ENCODE data around the gene TMTC1. TPM values are rescaled to one million over a fixed set of nuclear protein-coding genes. Genes with fewer than 3 reads are reported as not detected.

The TMTC1 gene
- total and polyA plus RNA-seq, 9 of the 15 experiments (the other 6 are each of a cell fraction or from before 2014, with no cell fraction given) = under 0.01 to 0.18 (median 0.06) TPM; not detected in 2

GRCh38 chr12:29781188-29781587, 2.6 kb downstream of the TMTC1 start:
- no peak overlapping the region for H3K9ac ChIP-seq (ENCODE audit: insufficient read depth in 1 of 2, low read depth in 2 of 2, low read length in 2 of 2)
- no peaks in the 10 kb centered on the region for H3K79me2 ChIP-seq (ENCODE audit: control insufficient read depth, insufficient read depth, low read length)
- CTCF ChIA-PET (ENCODE audit: low intra/inter-chr PET ratio) = no interaction called here

More at GRCh38 chr12:29781188-29781587, 2.6 kb downstream of the TMTC1 start:
- no TSS peak for BruUV-seq (replicated peaks)
- Histone ChIP-seq H2AFZ (ENCODE audit: low read depth, low read length) (no peak overlapping the region), H4K20me1 (replicated peaks; ENCODE audit: control insufficient read depth, insufficient read depth, low read length) (no peaks in the 10 kb centered on the region), H3K36me3 (ENCODE audit: control insufficient read depth, insufficient read depth, low read length) (no peaks in the 10 kb centered on the region), H3K4me1 (replicated peaks in 1 of 2; ENCODE audit: control insufficient read depth in 2 of 2, insufficient read depth in 2 of 2, low read length in 2 of 2) (no peaks in the 10 kb centered on the region), H3K27me3 (ENCODE audit: control insufficient read depth in 2 of 2, insufficient read depth in 2 of 2, low read length in 2 of 2) (no peaks in the 10 kb centered on the region), H3K27ac (ENCODE audit: extremely low read depth, low read depth, low read length) (no peak overlapping the region), H3K9me1 (ENCODE audit: control insufficient read depth, insufficient read depth, low read length) (no peaks in the 10 kb centered on the region), H3K4me3 (no peak overlapping the region), H3K9me3 (replicated peaks; ENCODE audit: control insufficient read depth, insufficient read depth, low read depth, low read length) (no peaks in the 10 kb centered on the region), H3K4me2 (ENCODE audit: insufficient read depth, low read length) (no peak overlapping the region)
- intact Hi-C loops (cut with micrococcal nuclease) = no loop called here
- TF ChIP-seq ZBTB26 (CRISPR knock-in tag; IDR thresholded peaks at IDR 0.05) (no peak), ZNF449 (CRISPR knock-in tag; IDR thresholded peaks at IDR 0.05) (no peak), NR1H2 (CRISPR knock-in tag; IDR thresholded peaks at IDR 0.05) (no peak), XRCC3 (IDR thresholded peaks at IDR 0.05) (no peak)
- POLR2A ChIA-PET = no interaction called here
- in situ Hi-C loops (cut with MboI) = no loop called here
- ATAC-seq (no peak), FAIRE-seq (no peak), DNase-seq (ENCODE audit: extremely low read depth in 1 of 4, low spot score in 3 of 4) (no peak)

All from K562 (cell line).